ENCODE results near the gene CPAMD8. TPM values are rescaled to one million over a fixed set of nuclear protein-coding genes. Genes with fewer than 3 reads are reported as not detected.

Gene CPAMD8
- total and polyA plus RNA-seq, 2 of the 8 experiments (the other 6 are each of a cell fraction or from before 2014, with no cell fraction given): 6.1 to 9.2 TPM

DNA sequence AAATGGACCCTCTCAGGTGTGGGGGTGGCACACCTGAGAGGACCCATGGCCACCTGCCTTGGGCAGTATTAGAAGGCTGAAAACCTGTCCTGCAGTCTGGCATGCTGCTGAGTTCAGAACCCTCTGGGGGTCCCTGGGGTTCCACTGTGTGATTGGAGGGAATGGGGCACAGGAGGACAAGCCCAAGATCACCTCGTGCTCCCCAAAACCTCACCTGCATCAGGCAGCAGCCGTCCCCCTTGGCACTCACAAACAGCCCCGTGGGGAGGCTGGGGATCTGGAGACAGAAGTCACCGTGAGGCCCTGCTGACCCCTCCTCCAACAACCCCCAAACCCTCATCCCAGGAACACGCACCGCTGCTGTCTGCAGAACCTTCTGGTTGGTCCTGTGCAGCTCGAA is 123.3 kb downstream of the CPAMD8 start:
- H2BK5ac ChIP-seq (ENCODE audit: low read depth, low read length): no peak overlapping the region
- WGBS, 2 experiments (ENCODE audit: extremely low coverage in 1 of 2, insufficient coverage in 1 of 2, insufficient read length in 1 of 2, insufficient replicate concordance in 2 of 2, low coverage in 1 of 2, low lambda C conversion rate in 2 of 2, missing lambda C conversion rate in 1 of 2): 88% methylated on average over 7 of the region's 7 CpGs; no CpG with 5 or more reads in 1 of the 2 experiments
- no peak overlapping the region for H2BK20ac ChIP-seq (ENCODE audit: low read length)
- H3K4me1 ChIP-seq (replicated peaks in 1 of 4; ENCODE audit: control insufficient read depth in 3 of 4, insufficient read depth in 4 of 4, low read length in 3 of 4): no peaks in the 10 kb centered on the region; a peak in 2 of 7 replicates
- H3K23me2 ChIP-seq (ENCODE audit: low read depth, low read length): no peaks in the 10 kb centered on the region
- no peak overlapping the region for H3K14ac ChIP-seq (ENCODE audit: insufficient read length)
- H3K4ac ChIP-seq (replicated peaks; ENCODE audit: insufficient read length, low read depth, low read length): no peak overlapping the region
- no peak overlapping the region for H2BK120ac ChIP-seq (replicated peaks; ENCODE audit: low read depth, low read length)
- H2BK15ac ChIP-seq (ENCODE audit: low read length): no peak overlapping the region
- no peaks in the 10 kb centered on the region for H3K79me1 ChIP-seq (ENCODE audit: low read depth, low read length)
- no peak for FAIRE-seq
- H2AK5ac ChIP-seq (ENCODE audit: low read depth, low read length): no peak overlapping the region
- no peaks in the 10 kb centered on the region for H4K20me1 ChIP-seq (replicated peaks in 1 of 2; ENCODE audit: control insufficient read depth in 1 of 2, insufficient read depth in 2 of 2, low read length in 2 of 2)
- H2BK12ac ChIP-seq (ENCODE audit: low read depth, low read length): no peak overlapping the region
- H2AFZ ChIP-seq (ENCODE audit: low read length): no peak overlapping the region
- H3K79me2 ChIP-seq (ENCODE audit: control insufficient read depth in 1 of 2, insufficient read depth in 2 of 2, low read length in 2 of 2): no peaks in the 10 kb centered on the region
- ChIA-PET CTCF (ENCODE audit: partially characterized antibody) (interaction anchor here (0.5 kb wide), 1 partner anchor 148 kb away, joined by 5 read pairs; no protein-coding TSS in a partner anchor), POLR2A (ENCODE audit: partially characterized antibody) (no interaction called here)
- no peak overlapping the region for H3K18ac ChIP-seq (ENCODE audit: extremely low read depth, low read length)
- no peaks in the 10 kb centered on the region for H3K36me3 ChIP-seq (ENCODE audit: control insufficient read depth in 2 of 4, insufficient read depth in 4 of 4, low read length in 3 of 4)
- H3K4me3 ChIP-seq (ENCODE audit: extremely low read depth in 1 of 4, insufficient read depth in 2 of 4, low read depth in 3 of 4, low read length in 4 of 4): no peak overlapping the region
- no peak overlapping the region for H3K56ac ChIP-seq (replicated peaks; ENCODE audit: insufficient read length, low read depth, low read length)
- H3K9ac ChIP-seq (replicated peaks in 1 of 4; ENCODE audit: extremely low read depth in 1 of 4, low read depth in 3 of 4, low read length in 3 of 4): no peak overlapping the region
- DNase-seq (ENCODE audit: low read depth in 1 of 2, low spot score in 2 of 2): no peak
- no peak overlapping the region for H4K5ac ChIP-seq (ENCODE audit: insufficient read length, low read depth, low read length)
- peaks cover 0 to 5% (median 4%) of the 10 kb centered on the region in 4 experiments; a peak in 5 of 7 replicates for H3K27me3 ChIP-seq (replicated peaks in 1 of 4; ENCODE audit: control insufficient read depth in 3 of 4, extremely low read depth in 1 of 4, insufficient read depth in 3 of 4, low read length in 3 of 4)
- no peak overlapping the region for H3K27ac ChIP-seq (ENCODE audit: low read depth, low read length)
- no peak overlapping the region for H4K8ac ChIP-seq (ENCODE audit: extremely low read depth, insufficient read depth, low read length)
- no peak overlapping the region for H3K23ac ChIP-seq (ENCODE audit: insufficient read length)
- H4K91ac ChIP-seq (replicated peaks; ENCODE audit: insufficient read length, low read length): no peak overlapping the region
- no peaks in the 10 kb centered on the region for H3K9me3 ChIP-seq (ENCODE audit: insufficient read depth in 2 of 2, low read depth in 1 of 2, low read length in 1 of 2)
- no peak overlapping the region for H3K4me2 ChIP-seq (ENCODE audit: insufficient read depth in 1 of 2, low read depth in 2 of 2, low read length in 2 of 2)
- TF ChIP-seq CHD1 (IDR thresholded peaks at IDR 0.05; ENCODE audit: low read depth, low read length) (no peak), JUN (IDR thresholded peaks at IDR 0.05; ENCODE audit: low read depth, low read length) (no peak), CHD2 (IDR thresholded peaks at IDR 0.05; ENCODE audit: low read length) (no peak), GTF2F1 (IDR thresholded peaks at IDR 0.05; ENCODE audit: borderline replicate concordance, low read depth, low read length) (no peak), TBP (IDR thresholded peaks at IDR 0.05; ENCODE audit: low read depth, low read length) (no peak), TCF12 (IDR thresholded peaks at IDR 0.05; ENCODE audit: low read depth, low read length) (no peak), CTBP2 (IDR thresholded peaks at IDR 0.05; ENCODE audit: borderline replicate concordance, insufficient read depth, insufficient read length, low read length) (no peak), KDM4A (IDR thresholded peaks at IDR 0.05; ENCODE audit: low read depth, low read length, severe bottlenecking) (no peak), SIX5 (IDR thresholded peaks at IDR 0.05; ENCODE audit: low read depth, low read length) (no peak), NRF1 (IDR thresholded peaks at IDR 0.05; ENCODE audit: low read depth, low read length) (no peak), POLR2A (IDR thresholded peaks at IDR 0.05; ENCODE audit: control extremely low read depth in 1 of 2, low read depth in 2 of 2, low read length in 2 of 2) (no peak), PHF8 (conservative IDR thresholded peaks at IDR 0.05; ENCODE audit: low read depth, low read length) (no peak), HDAC6 (IDR thresholded peaks at IDR 0.05; ENCODE audit: low read depth, low read length) (no peak)
- TF ChIP-seq, protein P1, sequence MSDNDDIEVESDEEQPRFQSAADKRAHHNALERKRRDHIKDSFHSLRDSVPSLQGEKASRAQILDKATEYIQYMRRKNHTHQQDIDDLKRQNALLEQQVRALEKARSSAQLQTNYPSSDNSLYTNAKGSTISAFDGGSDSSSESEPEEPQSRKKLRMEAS (IDR thresholded peaks at IDR 0.05): no peak

Measured in H1 (cell line).